SK-N-SH (cell line): ENCODE measurements around the gene CSNK1E. TPM values are rescaled to one million over a fixed set of nuclear protein-coding genes. Genes with fewer than 3 reads are reported as not detected.

Source experiments
- CTCF ChIA-PET: fragments of 300-600, 350-600 bp; formaldehyde crosslinking; extraction: SDS; loops from one replicate; lab custom pipeline; 2021; lab: Yijun Ruan, JAX
- POLR2A ChIA-PET: fragments of 350-600 bp; sonication (Branson Sonifier 250); formaldehyde crosslinking; extraction: SDS; loops from one replicate; lab custom pipeline; 2020; ENCODE audit warnings: antibody characterized with exemption, inconsistent platforms; lab: Yijun Ruan, JAX
- DNase-seq: peaks from one replicate; pipeline ENCODE4 v3.0.0; 2012
- H2AFZ ChIP-seq: fragments of 200-600 bp; sonication (generic); 2 replicates; pipeline ENCODE4 v1.8.1; 2016; ENCODE audit warnings: antibody characterized with exemption, mild to moderate bottlenecking, low read depth
- H3F3A ChIP-seq: fragments of 200-600 bp; sonication (generic); replicated peaks from 2 replicates; pipeline ENCODE3; 2016; ENCODE audit warnings: antibody characterized with exemption, mild to moderate bottlenecking; ENCODE audit not compliant: insufficient read depth
- H3K27ac ChIP-seq, 2 experiments: fragments of 200-500 bp in 1 of 2; fragments of 200-600 bp in 1 of 2; sonication (Bioruptor generic) in 1 of 2; sonication (generic), shearing (Covaris generic) in 1 of 2; 2 replicates each; pipeline versions ENCODE4 v1.5.1 to v1.6.1; 2014 to 2016; ENCODE audit warnings: low read depth in 2 of 2, inconsistent platforms in 1 of 2, low read length in 1 of 2, mild to moderate bottlenecking in 1 of 2, mixed read lengths in 1 of 2
- H3K27me3 ChIP-seq: fragments of 200-600 bp; sonication (generic), shearing (Covaris generic); 2 replicates; pipeline ENCODE4 v1.6.1; 2016; ENCODE audit warnings: mixed run types; ENCODE audit not compliant: insufficient read depth
- H3K36me3 ChIP-seq, 2 experiments: fragments of 200-500 bp in 1 of 2; fragments of 200-600 bp in 1 of 2; sonication (Bioruptor generic) in 1 of 2; sonication (generic) in 1 of 2; replicated peaks in 1 of 2; 2 replicates each; pipeline versions ENCODE3 to v1.5.1; 2014 to 2016; ENCODE audit warnings: low read length in 1 of 2, mild to moderate bottlenecking in 1 of 2; ENCODE audit not compliant: insufficient read depth in 2 of 2, control insufficient read depth in 1 of 2
- H3K4me1 ChIP-seq, 2 experiments: fragments of 200-500 bp in 1 of 2; fragments of 200-600 bp in 1 of 2; sonication (Bioruptor generic) in 1 of 2; sonication (generic), shearing (Covaris generic) in 1 of 2; 2 replicates each; pipeline versions ENCODE4 v1.5.1 to v1.6.1; 2014 to 2016; ENCODE audit warnings: low read depth in 1 of 2, low read length in 1 of 2, mixed run types in 1 of 2; ENCODE audit not compliant: insufficient read depth in 2 of 2, control insufficient read depth in 1 of 2
- H3K4me2 ChIP-seq: fragments of 200-600 bp; sonication (generic), shearing (Covaris generic); 2 replicates; pipeline ENCODE4 v1.6.1; 2017; ENCODE audit warnings: mixed run types
- H3K4me3 ChIP-seq, 2 experiments: fragments of 200-500 bp in 1 of 2; fragments of 200-600 bp in 1 of 2; sonication (Bioruptor generic) in 1 of 2; sonication (generic), shearing (Covaris generic) in 1 of 2; 2 replicates each; pipeline versions ENCODE4 v1.5.1 to v1.8.1; 2014 to 2016; ENCODE audit warnings: low read depth in 2 of 2, inconsistent platforms in 1 of 2, low read length in 1 of 2, mild to moderate bottlenecking in 1 of 2, mixed read lengths in 1 of 2, moderate library complexity in 1 of 2
- H3K79me2 ChIP-seq: fragments of 200-600 bp; sonication (generic); 2 replicates; pipeline ENCODE4 v1.8.1; 2017; ENCODE audit warnings: mild to moderate bottlenecking; ENCODE audit not compliant: insufficient read depth
- H3K9ac ChIP-seq: fragments of 200-600 bp; sonication (generic); 2 replicates; pipeline ENCODE4 v1.6.1; 2017; ENCODE audit warnings: mixed run types
- H3K9me2 ChIP-seq: fragments of 200-600 bp; sonication (generic); 2 replicates; pipeline ENCODE4 v1.6.1; 2017; ENCODE audit warnings: mixed run types
- H3K9me3 ChIP-seq: fragments of 200-600 bp; sonication (generic); 2 replicates; pipeline ENCODE4 v1.6.1; 2017; ENCODE audit warnings: mixed run types, mild to moderate bottlenecking, moderate library complexity
- H4K20me1 ChIP-seq: fragments of 200-600 bp; sonication (generic); 2 replicates; pipeline ENCODE4 v1.6.1; 2017; ENCODE audit warnings: mild to moderate bottlenecking, mixed run types; ENCODE audit not compliant: insufficient read depth
- ELF1 ChIP-seq: IDR thresholded peaks from 2 replicates; pipeline ENCODE4 v1.4.0; 2012
- EZH2phosphoT487 ChIP-seq: fragments of 200-600 bp; sonication (generic); IDR thresholded peaks from 2 replicates; pipeline ENCODE4 v1.6.1; 2017; ENCODE audit warnings: low read depth, mixed run types, mild to moderate bottlenecking, antibody characterized with exemption, moderate library complexity, borderline replicate concordance
- FOSL2 ChIP-seq: IDR thresholded peaks from 2 replicates; pipeline ENCODE4 v1.4.0; 2012; ENCODE audit warnings: low read depth, mild to moderate bottlenecking, moderate library complexity, borderline replicate concordance
- FOXJ3 ChIP-seq: sonication (generic); formaldehyde crosslinking; IDR thresholded peaks from 2 replicates; pipeline ENCODE4 v1.5.1; 2020; ENCODE audit warnings: mild to moderate bottlenecking, missing genetic modification reagents
- FOXM1 ChIP-seq: IDR thresholded peaks from 2 replicates; pipeline ENCODE4 v1.4.0; 2012; ENCODE audit warnings: low read depth, mild to moderate bottlenecking
- GABPA ChIP-seq: IDR thresholded peaks from 2 replicates; pipeline ENCODE4 v1.4.0; 2012; ENCODE audit warnings: low read depth, mild to moderate bottlenecking
- GATA2 ChIP-seq: sonication (generic); formaldehyde crosslinking; IDR thresholded peaks from 2 replicates; pipeline ENCODE4 v1.5.0; 2020; ENCODE audit warnings: mild to moderate bottlenecking, missing genetic modification reagents
- MXI1 ChIP-seq: IDR thresholded peaks from 2 replicates; pipeline ENCODE4 v1.6.1; 2012; ENCODE audit warnings: mild to moderate bottlenecking, low read depth, low read length, improper control_type of control experiment
- NFIC ChIP-seq: IDR thresholded peaks from 2 replicates; pipeline ENCODE4 v1.4.0; 2012; ENCODE audit warnings: borderline replicate concordance
- POLR2AphosphoS5 ChIP-seq: IDR thresholded peaks from 2 replicates; pipeline ENCODE4 v1.6.1; 2012; ENCODE audit warnings: low read depth, low read length
- RAD21 ChIP-seq: IDR thresholded peaks from 2 replicates; pipeline ENCODE4 v1.6.1; 2012; ENCODE audit warnings: mild to moderate bottlenecking, low read length
- RFX5 ChIP-seq: IDR thresholded peaks from 2 replicates; pipeline ENCODE4 v1.6.1; 2012; ENCODE audit warnings: mild to moderate bottlenecking, improper control_type of control experiment, low read length
- SIN3A ChIP-seq: IDR thresholded peaks from 2 replicates; pipeline ENCODE4 v1.6.1; 2012; ENCODE audit warnings: low read depth, mild to moderate bottlenecking, low read length, moderate library complexity, borderline replicate concordance
- TCF12 ChIP-seq: IDR thresholded peaks from 2 replicates; pipeline ENCODE4 v1.4.0; 2012
- TEAD4 ChIP-seq: IDR thresholded peaks from 2 replicates; pipeline ENCODE4 v1.4.0; 2012; ENCODE audit warnings: mild to moderate bottlenecking, borderline replicate concordance; ENCODE audit not compliant: insufficient read depth
- YY1 ChIP-seq: IDR thresholded peaks from 2 replicates; pipeline ENCODE4 v1.4.0; 2012; ENCODE audit warnings: low read depth, mild to moderate bottlenecking
- WGBS: methylation state at CpG from one replicate; pipeline ENCODE4 v1.1.6; 2017; ENCODE audit warnings: low lambda C conversion rate; 5-methylcytosine and 5-hydroxymethylcytosine counted together
- polyA plus RNA-seq, 3 experiments: library from polyadenylated mRNA; depleted of rRNA; stranded (reverse); fragments of >200 nt; gene quantifications; 2 replicates each; pipeline ENCODE4 v1.2.3, GENCODE V29; 2012
- TF ChIP-seq, protein P1 (sequence below): IDR thresholded peaks from 2 replicates; pipeline ENCODE4 v1.6.1; 2012; ENCODE audit warnings: mild to moderate bottlenecking, low read depth, low read length, moderate library complexity

Gene CSNK1E
- polyA plus RNA-seq, 1 of the 3 experiments (the other 2 are of a cell fraction): 130 TPM

DNA sequence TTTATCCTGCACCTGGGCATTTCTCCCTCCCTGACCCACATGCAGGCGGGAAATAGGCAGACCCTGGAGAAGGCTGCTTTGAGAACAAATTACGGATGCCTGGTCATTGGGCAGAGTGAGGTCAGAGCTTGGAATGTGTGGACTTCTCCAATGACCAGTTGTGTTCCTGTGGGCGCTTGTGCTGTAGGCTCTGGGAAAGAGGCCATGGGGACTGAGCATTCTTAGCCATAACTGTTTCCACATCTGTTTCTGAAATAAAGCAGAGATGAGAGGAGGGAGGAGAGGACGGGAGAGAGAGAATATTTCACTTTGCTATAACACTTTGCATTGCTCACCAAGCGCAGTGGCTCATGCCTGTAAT is 33.2 kb downstream of the CSNK1E start:
- Histone ChIP-seq H3K36me3 (no peaks in the 10 kb centered on the region), H3K27me3 (no peaks in the 10 kb centered on the region), H3K27ac (peak overlapping the region in 1 of 2 experiments; percentile 69; a peak in 2 of 4 replicates), H3K4me3 (no peak overlapping the region), H3K4me1 (no peaks in the 10 kb centered on the region; a peak in 1 of 4 replicates), H3K4me2 (no peak overlapping the region), H3K9ac (no peak overlapping the region), H4K20me1 (no peaks in the 10 kb centered on the region), H3K79me2 (no peaks in the 10 kb centered on the region), H3F3A (no peaks in the 10 kb centered on the region), H2AFZ (no peak overlapping the region), H3K9me2 (no peaks in the 10 kb centered on the region), H3K9me3 (no peaks in the 10 kb centered on the region)
- POLR2A ChIA-PET: interaction anchor here (0.9 kb wide), 1 partner anchor 63 kb away, joined by 3 read pairs; no protein-coding TSS in a partner anchor
- 55% methylated on average over 5 of the region's 5 CpGs for WGBS
- CTCF ChIA-PET: no interaction called here
- no peak for DNase-seq
- TF ChIP-seq TCF12 (peak; percentile 49; the same call in 1 of the 2 replicates), RFX5 (no peak), POLR2AphosphoS5 (no peak), GABPA (no peak), MXI1 (no peak), EZH2phosphoT487 (no peak), YY1 (no peak)
- TF ChIP-seq, protein P1, sequence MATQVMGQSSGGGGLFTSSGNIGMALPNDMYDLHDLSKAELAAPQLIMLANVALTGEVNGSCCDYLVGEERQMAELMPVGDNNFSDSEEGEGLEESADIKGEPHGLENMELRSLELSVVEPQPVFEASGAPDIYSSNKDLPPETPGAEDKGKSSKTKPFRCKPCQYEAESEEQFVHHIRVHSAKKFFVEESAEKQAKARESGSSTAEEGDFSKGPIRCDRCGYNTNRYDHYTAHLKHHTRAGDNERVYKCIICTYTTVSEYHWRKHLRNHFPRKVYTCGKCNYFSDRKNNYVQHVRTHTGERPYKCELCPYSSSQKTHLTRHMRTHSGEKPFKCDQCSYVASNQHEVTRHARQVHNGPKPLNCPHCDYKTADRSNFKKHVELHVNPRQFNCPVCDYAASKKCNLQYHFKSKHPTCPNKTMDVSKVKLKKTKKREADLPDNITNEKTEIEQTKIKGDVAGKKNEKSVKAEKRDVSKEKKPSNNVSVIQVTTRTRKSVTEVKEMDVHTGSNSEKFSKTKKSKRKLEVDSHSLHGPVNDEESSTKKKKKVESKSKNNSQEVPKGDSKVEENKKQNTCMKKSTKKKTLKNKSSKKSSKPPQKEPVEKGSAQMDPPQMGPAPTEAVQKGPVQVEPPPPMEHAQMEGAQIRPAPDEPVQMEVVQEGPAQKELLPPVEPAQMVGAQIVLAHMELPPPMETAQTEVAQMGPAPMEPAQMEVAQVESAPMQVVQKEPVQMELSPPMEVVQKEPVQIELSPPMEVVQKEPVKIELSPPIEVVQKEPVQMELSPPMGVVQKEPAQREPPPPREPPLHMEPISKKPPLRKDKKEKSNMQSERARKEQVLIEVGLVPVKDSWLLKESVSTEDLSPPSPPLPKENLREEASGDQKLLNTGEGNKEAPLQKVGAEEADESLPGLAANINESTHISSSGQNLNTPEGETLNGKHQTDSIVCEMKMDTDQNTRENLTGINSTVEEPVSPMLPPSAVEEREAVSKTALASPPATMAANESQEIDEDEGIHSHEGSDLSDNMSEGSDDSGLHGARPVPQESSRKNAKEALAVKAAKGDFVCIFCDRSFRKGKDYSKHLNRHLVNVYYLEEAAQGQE: no peak

DNA sequence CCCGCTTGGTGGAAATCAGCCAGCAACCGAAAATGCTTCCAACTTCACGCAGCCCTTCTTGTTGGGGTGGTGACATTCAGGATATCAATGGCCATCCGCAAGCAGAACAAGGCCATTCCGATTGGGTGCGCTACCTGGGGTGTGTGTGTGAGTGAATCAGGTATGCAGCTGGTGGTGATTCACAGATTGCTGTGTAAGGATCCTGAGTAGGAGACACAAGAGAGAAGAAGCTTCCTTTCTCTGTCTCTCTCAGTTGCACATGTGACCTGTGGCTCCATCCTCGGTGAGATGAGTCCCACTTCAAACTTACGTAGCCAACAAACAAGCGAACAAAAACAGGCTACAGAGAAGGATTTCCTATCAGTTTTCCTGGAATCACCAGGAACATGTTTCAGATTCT is 34.8 kb downstream of the CSNK1E start:
- Histone ChIP-seq H4K20me1 (no peaks in the 10 kb centered on the region), H3K9ac (no peak overlapping the region), H3K9me2 (no peaks in the 10 kb centered on the region), H3K4me2 (no peak overlapping the region), H3K9me3 (no peaks in the 10 kb centered on the region), H3F3A (no peaks in the 10 kb centered on the region), H3K4me1 (no peaks in the 10 kb centered on the region; a peak in 1 of 4 replicates), H3K36me3 (no peaks in the 10 kb centered on the region), H3K27me3 (no peaks in the 10 kb centered on the region), H3K27ac (no peak overlapping the region), H3K4me3 (no peak overlapping the region), H3K79me2 (no peaks in the 10 kb centered on the region), H2AFZ (no peak overlapping the region)
- 100% methylated on average over 9 of the region's 9 CpGs for WGBS
- TF ChIP-seq TEAD4 (no peak), FOSL2 (no peak), RAD21 (no peak), FOXJ3 (no peak), NFIC (no peak), GATA2 (no peak), SIN3A (no peak), ELF1 (no peak), TCF12 (no peak), FOXM1 (no peak)
- DNase-seq: no peak
- CTCF ChIA-PET: no interaction called here
- POLR2A ChIA-PET: no interaction called here
